Measurements from ENCODE around the gene APCDD1L.

DNA sequence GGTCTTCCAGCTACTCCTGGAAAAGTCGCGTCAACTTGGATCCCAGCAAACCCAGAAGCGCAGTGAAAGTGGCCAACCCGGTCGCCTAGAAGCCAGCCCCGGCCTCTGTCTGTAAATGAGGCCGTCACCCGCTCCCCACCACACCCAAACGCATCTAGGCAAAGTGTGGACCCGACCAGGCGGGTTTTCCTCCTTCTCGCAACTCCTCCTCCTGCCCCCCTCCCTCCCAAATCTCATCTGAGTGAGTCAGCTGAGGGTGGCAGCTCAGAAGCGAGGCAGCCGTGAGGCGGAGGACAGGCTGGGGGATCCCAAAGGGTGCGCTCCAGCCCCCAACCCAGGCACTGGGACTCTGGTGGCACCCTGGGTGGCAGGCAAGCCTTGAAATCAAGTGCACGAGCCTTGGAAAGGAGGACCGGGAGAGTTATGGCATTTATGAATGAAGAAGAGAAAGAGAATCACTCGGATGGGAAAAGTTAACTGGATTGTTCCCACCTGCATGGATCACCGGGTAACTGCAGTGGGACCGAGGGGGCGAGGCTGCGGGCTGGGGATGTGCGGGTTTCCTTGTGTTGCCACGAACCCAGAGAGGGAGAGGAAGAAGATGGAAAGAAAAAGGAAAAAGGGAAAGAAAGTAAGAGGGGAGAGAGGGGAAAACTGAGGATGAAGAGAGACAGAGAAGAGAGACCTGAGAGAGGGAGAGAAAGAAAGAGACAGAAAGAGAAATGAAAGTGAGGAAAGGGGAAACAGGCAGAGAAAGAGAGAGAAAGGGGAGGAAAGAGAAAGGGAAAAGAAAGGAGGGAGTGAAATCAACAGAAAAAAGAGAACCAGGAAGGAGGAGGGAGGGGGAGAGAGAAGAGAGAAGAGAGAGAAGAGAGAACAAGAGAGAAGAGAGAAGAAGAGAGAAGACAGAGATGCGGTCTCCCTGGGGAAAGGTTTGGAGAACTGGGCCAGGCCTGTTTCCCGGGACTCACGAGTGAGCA, at the start of gene APCDD1L:
- no peak for TF ChIP-seq SUZ12 (IDR thresholded peaks at IDR 0.05; ENCODE audit: extremely low read depth, insufficient read depth, insufficient read length)
- TF ChIP-seq ZNF274 (IDR thresholded peaks at IDR 0.05; ENCODE audit: low read depth, low read length), result no peak
- no peak for TF ChIP-seq YY1 (IDR thresholded peaks at IDR 0.05; ENCODE audit: insufficient read depth, insufficient read length)
